Measurements from ENCODE around the gene OR2T6. TPM values are rescaled to one million over a fixed set of nuclear protein-coding genes. Genes with fewer than 3 reads are reported as not detected.

The OR2T6 gene
- polyA plus RNA-seq, 1 donor from 2014 or later, result not detected

DNA sequence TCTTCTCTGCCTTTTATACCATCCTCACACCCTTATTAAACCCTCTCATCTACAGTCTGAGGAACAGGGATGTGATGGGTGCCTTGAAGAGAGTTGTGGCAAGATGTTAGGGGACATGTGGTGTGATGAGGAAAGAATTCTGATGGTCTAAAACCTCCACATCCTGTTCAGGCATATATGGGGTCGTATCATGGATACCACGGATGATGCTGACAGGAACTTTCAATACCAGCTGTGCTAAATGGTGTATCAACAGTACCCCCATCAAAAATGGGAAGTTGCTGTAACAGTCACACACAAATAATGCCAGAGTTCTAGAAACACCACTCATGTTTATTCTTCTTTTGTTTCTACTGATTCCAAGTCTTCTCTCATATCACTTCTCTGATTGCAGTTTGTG lies 12.9 kb downstream of the OR2T6 start:
- Histone ChIP-seq H3K79me2 (replicated peaks; ENCODE audit: insufficient read depth, low read length) (no peaks in the 10 kb centered on the region), H3F3A (ENCODE audit: insufficient read depth, low read length, poor library complexity, severe bottlenecking) (no peaks in the 10 kb centered on the region), H3K9me3 (ENCODE audit: low read length) (peaks cover 9% of the 10 kb centered on the region), H3K9ac (ENCODE audit: low read length) (no peak overlapping the region), H3K4me3 (ENCODE audit: low read length) (no peak overlapping the region), H3K27ac (ENCODE audit: low read length) (no peak overlapping the region), H3K4me2 (ENCODE audit: low read length) (no peak overlapping the region), H2AFZ (ENCODE audit: low read depth, low read length) (no peak overlapping the region), H4K20me1 (ENCODE audit: insufficient read depth) (no peaks in the 10 kb centered on the region), H3K9me2 (ENCODE audit: insufficient read depth, low read length) (no peaks in the 10 kb centered on the region), H3K36me3 (ENCODE audit: insufficient read depth, low read length) (no peaks in the 10 kb centered on the region), H3K27me3 (ENCODE audit: insufficient read depth, low read depth, low read length) (no peaks in the 10 kb centered on the region)
- TF ChIP-seq EZH2 (IDR thresholded peaks at IDR 0.05; ENCODE audit: borderline replicate concordance, insufficient read depth, low read length, poor library complexity, severe bottlenecking), result no peak
- TF ChIP-seq, protein P1, sequence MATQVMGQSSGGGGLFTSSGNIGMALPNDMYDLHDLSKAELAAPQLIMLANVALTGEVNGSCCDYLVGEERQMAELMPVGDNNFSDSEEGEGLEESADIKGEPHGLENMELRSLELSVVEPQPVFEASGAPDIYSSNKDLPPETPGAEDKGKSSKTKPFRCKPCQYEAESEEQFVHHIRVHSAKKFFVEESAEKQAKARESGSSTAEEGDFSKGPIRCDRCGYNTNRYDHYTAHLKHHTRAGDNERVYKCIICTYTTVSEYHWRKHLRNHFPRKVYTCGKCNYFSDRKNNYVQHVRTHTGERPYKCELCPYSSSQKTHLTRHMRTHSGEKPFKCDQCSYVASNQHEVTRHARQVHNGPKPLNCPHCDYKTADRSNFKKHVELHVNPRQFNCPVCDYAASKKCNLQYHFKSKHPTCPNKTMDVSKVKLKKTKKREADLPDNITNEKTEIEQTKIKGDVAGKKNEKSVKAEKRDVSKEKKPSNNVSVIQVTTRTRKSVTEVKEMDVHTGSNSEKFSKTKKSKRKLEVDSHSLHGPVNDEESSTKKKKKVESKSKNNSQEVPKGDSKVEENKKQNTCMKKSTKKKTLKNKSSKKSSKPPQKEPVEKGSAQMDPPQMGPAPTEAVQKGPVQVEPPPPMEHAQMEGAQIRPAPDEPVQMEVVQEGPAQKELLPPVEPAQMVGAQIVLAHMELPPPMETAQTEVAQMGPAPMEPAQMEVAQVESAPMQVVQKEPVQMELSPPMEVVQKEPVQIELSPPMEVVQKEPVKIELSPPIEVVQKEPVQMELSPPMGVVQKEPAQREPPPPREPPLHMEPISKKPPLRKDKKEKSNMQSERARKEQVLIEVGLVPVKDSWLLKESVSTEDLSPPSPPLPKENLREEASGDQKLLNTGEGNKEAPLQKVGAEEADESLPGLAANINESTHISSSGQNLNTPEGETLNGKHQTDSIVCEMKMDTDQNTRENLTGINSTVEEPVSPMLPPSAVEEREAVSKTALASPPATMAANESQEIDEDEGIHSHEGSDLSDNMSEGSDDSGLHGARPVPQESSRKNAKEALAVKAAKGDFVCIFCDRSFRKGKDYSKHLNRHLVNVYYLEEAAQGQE (IDR thresholded peaks at IDR 0.05; ENCODE audit: borderline replicate concordance), result no peak
- TF ChIP-seq, protein P2, sequence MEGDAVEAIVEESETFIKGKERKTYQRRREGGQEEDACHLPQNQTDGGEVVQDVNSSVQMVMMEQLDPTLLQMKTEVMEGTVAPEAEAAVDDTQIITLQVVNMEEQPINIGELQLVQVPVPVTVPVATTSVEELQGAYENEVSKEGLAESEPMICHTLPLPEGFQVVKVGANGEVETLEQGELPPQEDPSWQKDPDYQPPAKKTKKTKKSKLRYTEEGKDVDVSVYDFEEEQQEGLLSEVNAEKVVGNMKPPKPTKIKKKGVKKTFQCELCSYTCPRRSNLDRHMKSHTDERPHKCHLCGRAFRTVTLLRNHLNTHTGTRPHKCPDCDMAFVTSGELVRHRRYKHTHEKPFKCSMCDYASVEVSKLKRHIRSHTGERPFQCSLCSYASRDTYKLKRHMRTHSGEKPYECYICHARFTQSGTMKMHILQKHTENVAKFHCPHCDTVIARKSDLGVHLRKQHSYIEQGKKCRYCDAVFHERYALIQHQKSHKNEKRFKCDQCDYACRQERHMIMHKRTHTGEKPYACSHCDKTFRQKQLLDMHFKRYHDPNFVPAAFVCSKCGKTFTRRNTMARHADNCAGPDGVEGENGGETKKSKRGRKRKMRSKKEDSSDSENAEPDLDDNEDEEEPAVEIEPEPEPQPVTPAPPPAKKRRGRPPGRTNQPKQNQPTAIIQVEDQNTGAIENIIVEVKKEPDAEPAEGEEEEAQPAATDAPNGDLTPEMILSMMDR (IDR thresholded peaks at IDR 0.05; ENCODE audit: poor library complexity, severe bottlenecking), result no peak
- no peak for TF ChIP-seq TAF1 (IDR thresholded peaks at IDR 0.05; ENCODE audit: low read depth)
- no peak for TF ChIP-seq RAD21 (conservative IDR thresholded peaks at IDR 0.05)
- TF ChIP-seq MXI1 (conservative IDR thresholded peaks at IDR 0.05; ENCODE audit: poor library complexity, severe bottlenecking), result no peak
- no peak for TF ChIP-seq EP300 (conservative IDR thresholded peaks at IDR 0.05; ENCODE audit: poor library complexity, severe bottlenecking)
- TF ChIP-seq POLR2AphosphoS5 (IDR thresholded peaks at IDR 0.05), result no peak
- TF ChIP-seq SMC3 (conservative IDR thresholded peaks at IDR 0.05; ENCODE audit: poor library complexity), result no peak

- H3K27ac ChIP-seq (ENCODE audit: low read length), result no peak overlapping the region
- peaks cover 5% of the 10 kb centered on the region for H3K9me3 ChIP-seq (ENCODE audit: low read length)
- H3K4me2 ChIP-seq (ENCODE audit: low read length), result no peak overlapping the region
- H3F3A ChIP-seq (ENCODE audit: insufficient read depth, low read length, poor library complexity, severe bottlenecking), result no peaks in the 10 kb centered on the region
- no peak overlapping the region for H3K9ac ChIP-seq (ENCODE audit: low read length)
- H3K27me3 ChIP-seq (ENCODE audit: insufficient read depth, low read depth, low read length), result no peaks in the 10 kb centered on the region
- TF ChIP-seq, protein P1 (IDR thresholded peaks at IDR 0.05; ENCODE audit: borderline replicate concordance), result no peak
- TF ChIP-seq TAF1 (IDR thresholded peaks at IDR 0.05; ENCODE audit: low read depth) (no peak), RAD21 (conservative IDR thresholded peaks at IDR 0.05) (no peak), SMC3 (conservative IDR thresholded peaks at IDR 0.05; ENCODE audit: poor library complexity) (no peak), EP300 (conservative IDR thresholded peaks at IDR 0.05; ENCODE audit: poor library complexity, severe bottlenecking) (no peak), POLR2AphosphoS5 (IDR thresholded peaks at IDR 0.05) (no peak), MXI1 (conservative IDR thresholded peaks at IDR 0.05; ENCODE audit: poor library complexity, severe bottlenecking) (no peak), EZH2 (IDR thresholded peaks at IDR 0.05; ENCODE audit: borderline replicate concordance, insufficient read depth, low read length, poor library complexity, severe bottlenecking) (no peak)
- TF ChIP-seq, protein P2 (IDR thresholded peaks at IDR 0.05; ENCODE audit: poor library complexity, severe bottlenecking), result no peak
- H3K9me2 ChIP-seq (ENCODE audit: insufficient read depth, low read length), result no peaks in the 10 kb centered on the region
- no peaks in the 10 kb centered on the region for H4K20me1 ChIP-seq (ENCODE audit: insufficient read depth)
- H2AFZ ChIP-seq (ENCODE audit: low read depth, low read length), result no peak overlapping the region
- no peak overlapping the region for H3K4me3 ChIP-seq (ENCODE audit: low read length)
- H3K79me2 ChIP-seq (replicated peaks; ENCODE audit: insufficient read depth, low read length), result no peaks in the 10 kb centered on the region
- no peaks in the 10 kb centered on the region for H3K36me3 ChIP-seq (ENCODE audit: insufficient read depth, low read length)
These were observed 17.5 kb downstream of the OR2T6 start for GRCh38 chr1:248393050-248393449.

All from neural cell (in vitro differentiated cells).